Activated T-helper 1 cell treated with anti-CD3 and anti-CD28 coated beads, Interleukin-2, amount 50 U/mL, for 16 hours (primary cell): ENCODE measurements around the gene MECR.
A peak's percentile ranks its signal among the peaks of the same experiment; 100 is the strongest.

Source experiments
- DNase-seq, 2 donors: peaks; one replicate each; pipeline ENCODE4 v3.0.0-alpha.2; 2020; ENCODE audit warnings: low read depth in 1 of 2, low spot score in 1 of 2

MECR gene, protein sequence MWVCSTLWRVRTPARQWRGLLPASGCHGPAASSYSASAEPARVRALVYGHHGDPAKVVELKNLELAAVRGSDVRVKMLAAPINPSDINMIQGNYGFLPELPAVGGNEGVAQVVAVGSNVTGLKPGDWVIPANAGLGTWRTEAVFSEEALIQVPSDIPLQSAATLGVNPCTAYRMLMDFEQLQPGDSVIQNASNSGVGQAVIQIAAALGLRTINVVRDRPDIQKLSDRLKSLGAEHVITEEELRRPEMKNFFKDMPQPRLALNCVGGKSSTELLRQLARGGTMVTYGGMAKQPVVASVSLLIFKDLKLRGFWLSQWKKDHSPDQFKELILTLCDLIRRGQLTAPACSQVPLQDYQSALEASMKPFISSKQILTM

DNA sequence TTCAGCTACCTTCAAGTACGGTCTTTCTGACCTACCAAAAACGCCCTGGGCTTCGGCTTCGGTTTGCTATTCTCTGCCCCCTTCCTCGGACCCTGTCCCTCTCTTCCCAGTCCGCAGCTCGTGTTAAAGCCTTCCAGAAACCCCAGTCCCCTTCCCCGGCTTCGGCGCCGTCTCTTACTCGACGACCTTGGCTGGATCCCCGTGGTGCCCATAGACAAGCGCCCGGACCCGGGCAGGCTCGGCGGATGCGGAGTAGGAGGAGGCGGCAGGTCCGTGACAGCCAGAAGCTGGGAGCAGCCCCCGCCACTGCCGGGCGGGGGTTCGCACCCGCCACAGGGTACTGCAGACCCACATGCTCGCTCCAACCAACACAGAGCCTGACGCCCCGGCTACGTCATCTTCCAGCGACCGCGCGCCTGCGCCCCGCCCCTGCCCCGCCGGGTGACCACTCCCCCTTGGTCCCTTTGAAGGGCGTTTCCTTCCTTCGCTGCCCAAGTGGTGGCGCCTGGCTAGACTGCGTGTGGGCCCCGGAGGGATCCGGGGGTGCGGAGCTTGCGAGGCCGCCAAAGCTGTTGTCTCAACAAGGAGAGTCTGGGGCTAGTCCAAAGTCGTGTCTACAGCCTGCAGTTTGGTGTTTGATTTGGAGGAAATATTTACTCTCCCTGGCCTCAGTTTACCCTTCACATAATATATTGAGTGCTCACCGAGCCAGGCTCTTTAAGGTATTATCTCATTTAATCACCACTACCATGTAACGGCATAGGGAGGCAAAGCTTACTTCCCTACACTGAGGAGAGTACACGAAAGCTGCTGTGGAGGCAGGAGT lies at the start of gene MECR:
Gene MECR (minus strand): TSS at position 382 of the 826 bp plus-strand sequence. CDS start 28 bp downstream, at position 354.
- peak; percentile 92 to 93 for DNase-seq

- DNase-seq, result no peak
These were observed 49.2 kb upstream of the MECR start for GRCh38 chr1:29279951-29280391.

GRCh38 chr1:29279406-29279805 lies 48.7 kb upstream of the MECR start:
- no peak for DNase-seq

DNA sequence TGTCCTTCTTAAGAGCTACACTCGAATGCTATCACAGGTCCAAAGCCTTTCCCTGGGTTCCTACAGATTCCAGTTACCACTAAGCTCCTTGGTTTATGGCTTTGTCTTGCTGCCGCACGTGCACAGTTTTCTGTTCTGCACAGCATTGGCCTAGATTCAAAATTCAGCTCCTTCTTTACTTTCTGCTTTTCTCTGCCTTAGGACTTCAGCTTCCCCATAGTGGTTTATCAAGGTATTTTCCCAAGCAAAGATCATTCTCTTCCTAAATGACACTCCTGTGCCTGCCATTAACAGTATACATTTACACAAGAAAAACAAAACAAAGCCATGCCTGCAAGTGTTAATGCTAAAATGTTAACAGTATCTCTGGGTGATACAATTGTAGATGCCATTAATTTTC lies 47.4 kb upstream of the MECR start:
- no peak for DNase-seq

- no peak for DNase-seq
These were observed 44.7 kb upstream of the MECR start for GRCh38 chr1:29275435-29275834.

- DNase-seq, result no peak
These were observed 41.6 kb upstream of the MECR start for GRCh38 chr1:29272147-29272907.

GRCh38 chr1:29271724-29272123 lies 41.0 kb upstream of the MECR start:
- no peak for DNase-seq

- no peak for DNase-seq
These were observed 40.3 kb upstream of the MECR start for GRCh38 chr1:29270929-29271521.

DNA sequence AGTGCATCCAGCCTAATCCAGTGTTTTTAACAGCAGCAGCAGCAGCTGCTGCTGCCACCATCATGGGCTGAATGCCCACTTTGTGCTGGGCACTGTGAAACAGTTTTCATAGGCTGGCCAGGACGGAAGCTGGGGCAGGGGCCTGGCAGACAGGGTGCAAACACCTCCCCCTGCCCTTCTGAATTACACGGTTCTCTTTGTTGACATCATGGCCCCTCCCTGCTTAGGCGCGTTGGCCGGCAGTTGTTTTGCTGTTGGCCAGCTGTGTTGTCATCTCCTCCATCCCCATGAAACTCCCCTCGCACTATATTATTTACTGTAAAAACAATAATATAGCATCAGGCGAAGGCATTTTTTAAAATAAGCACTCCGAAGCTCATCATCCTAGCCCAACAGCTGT lies 38.6 kb upstream of the MECR start:
- no peak for DNase-seq

GRCh38 chr1:29267321-29268070 lies 36.8 kb upstream of the MECR start:
- DNase-seq, result no peak

- no peak for DNase-seq
These were observed 36.2 kb upstream of the MECR start for GRCh38 chr1:29266912-29267311.

DNA sequence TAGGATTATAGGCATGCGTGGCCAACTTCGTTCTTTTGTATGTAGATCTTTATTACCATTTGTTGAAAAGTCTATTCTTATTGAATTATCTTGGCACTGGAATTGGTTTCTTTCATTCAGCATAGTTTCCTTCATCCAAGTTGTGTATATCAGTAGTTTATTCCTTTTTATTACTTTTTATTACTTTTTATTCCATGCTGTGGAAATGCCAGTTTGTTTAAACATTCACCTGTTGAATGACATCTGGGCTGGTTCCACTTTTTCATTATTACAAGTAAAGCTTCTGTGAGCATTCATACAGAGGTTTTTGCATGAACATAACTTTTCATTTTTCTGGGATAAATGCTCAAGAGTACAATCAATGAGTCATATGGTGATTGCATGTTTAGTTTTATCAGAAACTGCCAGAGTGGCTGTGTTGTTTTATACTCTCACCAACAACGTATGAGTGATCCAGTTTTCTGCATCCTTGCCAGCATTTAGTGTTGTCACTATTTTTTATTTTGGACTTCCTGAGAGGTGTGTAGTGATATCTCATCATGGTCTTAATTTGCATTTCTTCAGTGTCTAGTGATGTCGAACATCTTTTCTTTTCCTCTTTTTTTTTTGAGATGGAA lies 34.1 kb upstream of the MECR start:
- no peak for DNase-seq

GRCh38 chr1:29260531-29260930 lies 29.8 kb upstream of the MECR start:
- DNase-seq, result no peak

GRCh38 chr1:29259802-29260441 lies 29.2 kb upstream of the MECR start:
- no peak for DNase-seq

DNA sequence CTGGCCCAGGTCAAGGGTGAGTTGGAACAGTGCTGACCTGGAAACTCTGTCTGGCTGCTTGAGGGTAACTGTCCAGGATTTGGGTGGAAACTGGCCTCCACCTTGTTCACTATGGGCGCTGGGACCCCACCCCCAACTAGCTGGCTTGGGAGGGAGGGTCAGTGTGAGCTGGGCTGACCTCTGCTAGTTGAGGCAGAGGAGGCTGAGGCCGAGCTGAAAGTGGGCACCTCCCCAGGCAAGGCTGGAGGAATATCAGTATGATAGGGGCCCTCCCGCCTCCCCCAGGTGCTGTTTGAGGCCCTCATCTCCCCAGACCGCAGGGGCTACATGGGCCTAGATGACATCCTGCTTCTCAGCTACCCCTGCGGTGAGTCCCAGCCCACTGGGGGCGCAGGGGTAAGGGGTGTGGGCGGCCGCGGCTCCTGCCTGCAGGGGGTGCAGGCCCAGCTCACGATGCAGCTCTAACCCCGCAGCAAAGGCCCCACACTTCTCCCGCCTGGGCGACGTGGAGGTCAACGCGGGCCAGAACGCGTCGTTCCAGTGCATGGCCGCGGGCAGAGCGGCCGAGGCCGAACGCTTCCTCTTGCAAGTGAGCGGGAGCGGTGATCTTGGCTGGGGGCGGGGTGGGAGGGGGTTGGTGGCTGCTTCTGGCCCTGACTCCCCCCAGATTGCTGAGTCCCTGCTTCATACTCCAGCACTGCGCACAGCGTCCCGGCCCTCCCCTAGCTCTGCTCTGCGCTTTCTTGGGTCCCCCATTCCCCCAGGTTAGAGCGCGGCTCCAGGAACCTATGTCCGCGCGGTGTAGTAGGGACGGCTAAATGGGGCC lies 28.5 kb upstream of the MECR start:
- no peak for DNase-seq

GRCh38 chr1:29258189-29258975 lies 27.6 kb upstream of the MECR start:
- no peak for DNase-seq

GRCh38 chr1:29256979-29257804 lies 26.5 kb upstream of the MECR start:
- DNase-seq, result no peak
